Skeletal muscle tissue (tissue), 4 donors: ENCODE results near the gene FAF1. TPM values are rescaled to one million over a fixed set of nuclear protein-coding genes. Genes with fewer than 3 reads are reported as not detected.

Experiments
- H3K27ac ChIP-seq: one replicate; pipeline ENCODE4 v1.7.0; 2013; ENCODE audit warnings: mild to moderate bottlenecking, low read depth, low read length, inconsistent platforms
- H3K27me3 ChIP-seq, 3 donors: one replicate each; pipeline ENCODE4 v1.7.0; 2013; ENCODE audit warnings: low read length in 3 of 3; ENCODE audit not compliant: control insufficient read depth in 3 of 3, insufficient read depth in 3 of 3
- H3K36me3 ChIP-seq, 3 donors: one replicate each; pipeline ENCODE4 v1.7.0; 2013; ENCODE audit warnings: low read length in 3 of 3; ENCODE audit not compliant: control insufficient read depth in 3 of 3, insufficient read depth in 3 of 3
- H3K4me1 ChIP-seq, 3 donors: one replicate each; pipeline ENCODE4 v1.7.0; 2013; ENCODE audit warnings: low read length in 3 of 3, mild to moderate bottlenecking in 3 of 3; ENCODE audit not compliant: control insufficient read depth in 3 of 3, insufficient read depth in 3 of 3
- H3K4me3 ChIP-seq, 3 donors: one replicate each; pipeline ENCODE4 v1.7.0; 2013; ENCODE audit warnings: low read length in 3 of 3
- H3K9ac ChIP-seq, 3 donors: one replicate each; pipeline ENCODE4 v1.7.0; 2013; ENCODE audit warnings: low read length in 3 of 3, mild to moderate bottlenecking in 3 of 3, moderate library complexity in 2 of 3, low read depth in 1 of 3
- H3K9me3 ChIP-seq, 3 donors: one replicate each; pipeline ENCODE4 v1.7.0; 2013; ENCODE audit warnings: low read length in 3 of 3; ENCODE audit not compliant: control insufficient read depth in 3 of 3
- total RNA-seq: library from RNA; depleted of rRNA; stranded (reverse); fragments of >200 nt; gene quantifications from one replicate; pipeline ENCODE4 v1.2.3, GENCODE V29; 2014
- donor health status: Osteomylitis.

FAF1 gene
- total RNA-seq, 1 donor from 2014 or later = 41.2 TPM

DNA sequence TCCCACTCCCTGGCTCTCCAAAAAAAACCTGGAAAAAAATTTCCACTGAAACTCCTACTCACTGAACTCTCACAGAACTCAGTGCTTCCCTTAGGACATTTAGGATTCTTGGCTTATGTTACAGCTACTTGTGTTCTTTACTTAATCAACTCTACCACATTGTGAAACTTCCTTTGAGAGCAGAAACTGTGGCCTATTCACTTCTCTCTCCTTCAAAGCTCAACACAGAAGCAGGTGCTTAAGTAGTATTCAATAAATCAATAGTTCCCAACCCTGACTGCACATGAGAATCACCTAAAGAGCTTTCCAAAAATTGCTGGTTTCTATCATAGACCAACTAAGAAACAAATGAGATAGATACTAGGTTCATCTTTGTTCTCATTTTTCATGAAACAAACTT, 468.9 kb downstream of the FAF1 start:
- no peak overlapping the region for H3K4me3 ChIP-seq
- H3K9ac ChIP-seq = no peak overlapping the region
- H3K27ac ChIP-seq = no peak overlapping the region
- H3K27me3 ChIP-seq = no peaks in the 10 kb centered on the region
- no peaks in the 10 kb centered on the region for H3K4me1 ChIP-seq
- peaks cover 0 to 26% (median 19%) of the 10 kb centered on the region in 3 donors for H3K36me3 ChIP-seq
- H3K9me3 ChIP-seq = no peaks in the 10 kb centered on the region

- H3K4me3 ChIP-seq = no peak overlapping the region
- H3K36me3 ChIP-seq = peaks cover 0 to 28% (median 19%) of the 10 kb centered on the region in 3 donors
- H3K4me1 ChIP-seq = no peaks in the 10 kb centered on the region
- no peaks in the 10 kb centered on the region for H3K27me3 ChIP-seq
- H3K27ac ChIP-seq = no peak overlapping the region
- H3K9me3 ChIP-seq = no peaks in the 10 kb centered on the region
- no peak overlapping the region for H3K9ac ChIP-seq
Observed at GRCh38 chr1:50490640-50491039, 469.4 kb downstream of the FAF1 start.

DNA sequence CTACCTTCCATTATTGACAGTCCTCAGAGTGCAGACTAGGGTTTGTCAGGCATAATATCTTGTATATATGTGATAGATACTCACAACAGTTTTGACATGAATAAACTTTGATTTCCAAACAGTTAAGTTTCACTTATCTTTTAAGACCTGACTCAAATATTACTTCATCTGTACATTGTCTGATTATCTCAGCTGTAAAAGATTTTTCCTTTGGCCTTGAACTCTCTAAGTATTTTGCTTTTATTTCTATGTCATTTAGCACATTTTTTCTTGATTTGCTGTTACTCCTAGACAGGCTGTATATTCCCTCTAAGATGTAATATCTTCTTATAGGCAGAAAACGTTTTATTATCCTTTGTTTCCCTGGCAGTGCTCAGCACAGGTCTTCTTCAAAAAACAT, 471.2 kb downstream of the FAF1 start:
- Histone ChIP-seq H3K4me3 (no peak overlapping the region), H3K36me3 (peaks cover 0 to 27% (median 19%) of the 10 kb centered on the region in 3 donors), H3K4me1 (no peaks in the 10 kb centered on the region), H3K27me3 (no peaks in the 10 kb centered on the region), H3K9ac (no peak overlapping the region), H3K27ac (no peak overlapping the region), H3K9me3 (no peaks in the 10 kb centered on the region)

DNA sequence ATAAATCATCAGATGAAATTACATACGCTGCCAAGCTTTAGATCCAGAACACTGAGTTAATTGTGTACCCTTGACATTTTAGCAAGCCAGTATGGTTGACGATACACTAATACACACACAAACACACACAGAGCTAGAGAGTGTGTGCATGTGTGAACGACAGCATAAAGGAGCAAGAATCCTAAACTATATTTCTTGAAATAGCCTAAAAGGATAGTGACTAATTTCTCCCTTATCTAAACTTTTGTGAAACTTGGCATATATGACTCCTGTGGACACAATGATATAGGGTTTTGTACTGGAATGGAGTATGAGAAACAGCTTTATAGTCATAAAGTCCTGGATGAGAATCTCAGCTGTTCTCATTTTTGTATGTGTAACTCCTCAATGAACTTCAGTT, 471.7 kb downstream of the FAF1 start:
- H3K9me3 ChIP-seq = no peaks in the 10 kb centered on the region
- peaks cover 0 to 24% (median 19%) of the 10 kb centered on the region in 3 donors for H3K36me3 ChIP-seq
- no peaks in the 10 kb centered on the region for H3K4me1 ChIP-seq
- H3K9ac ChIP-seq = no peak overlapping the region
- H3K27ac ChIP-seq = no peak overlapping the region
- H3K27me3 ChIP-seq = no peaks in the 10 kb centered on the region
- no peak overlapping the region for H3K4me3 ChIP-seq

DNA sequence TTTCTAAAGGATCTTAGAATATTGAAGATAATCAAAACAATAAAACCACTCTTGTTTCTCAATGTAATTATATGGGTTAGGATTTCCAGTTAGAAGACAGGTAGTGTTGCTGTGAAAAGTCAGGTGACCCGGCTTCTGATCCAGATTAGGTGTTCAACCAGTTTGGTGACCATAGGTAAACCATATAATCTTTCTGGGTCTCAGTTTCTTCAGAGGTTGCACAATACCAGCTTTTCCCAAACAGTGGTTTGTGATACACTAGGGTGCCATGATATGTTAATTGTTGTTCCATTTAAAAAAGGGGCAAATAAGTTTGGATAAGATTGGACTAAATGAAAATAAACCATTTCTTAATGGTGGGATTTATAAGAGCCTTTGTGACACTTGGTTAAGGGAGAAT, 472.3 kb downstream of the FAF1 start:
- H3K27ac ChIP-seq = no peak overlapping the region
- no peaks in the 10 kb centered on the region for H3K27me3 ChIP-seq
- no peaks in the 10 kb centered on the region for H3K4me1 ChIP-seq
- peaks cover 0 to 24% (median 19%) of the 10 kb centered on the region in 3 donors for H3K36me3 ChIP-seq
- H3K4me3 ChIP-seq = no peak overlapping the region
- H3K9me3 ChIP-seq = no peaks in the 10 kb centered on the region
- no peak overlapping the region for H3K9ac ChIP-seq

GRCh38 chr1:50481142-50481736, 478.8 kb downstream of the FAF1 start:
- H3K27ac ChIP-seq = no peak overlapping the region
- no peaks in the 10 kb centered on the region for H3K9me3 ChIP-seq
- no peaks in the 10 kb centered on the region for H3K4me1 ChIP-seq
- H3K4me3 ChIP-seq = no peak overlapping the region
- H3K9ac ChIP-seq = no peak overlapping the region
- H3K36me3 ChIP-seq = peaks cover 0 to 3% (median 0%) of the 10 kb centered on the region in 3 donors
- H3K27me3 ChIP-seq = no peaks in the 10 kb centered on the region

- Histone ChIP-seq H3K4me1 (no peaks in the 10 kb centered on the region), H3K27ac (no peak overlapping the region), H3K9ac (no peak overlapping the region), H3K4me3 (no peak overlapping the region), H3K36me3 (peaks cover 7 to 18% (median 13%) of the 10 kb centered on the region in 3 donors), H3K27me3 (no peaks in the 10 kb centered on the region), H3K9me3 (no peaks in the 10 kb centered on the region)
Observed at GRCh38 chr1:50476800-50477199, 483.3 kb downstream of the FAF1 start.

GRCh38 chr1:50474859-50475809, 484.9 kb downstream of the FAF1 start:
- no peak overlapping the region for H3K9ac ChIP-seq
- H3K27ac ChIP-seq = no peak overlapping the region
- H3K4me3 ChIP-seq = no peak overlapping the region

DNA sequence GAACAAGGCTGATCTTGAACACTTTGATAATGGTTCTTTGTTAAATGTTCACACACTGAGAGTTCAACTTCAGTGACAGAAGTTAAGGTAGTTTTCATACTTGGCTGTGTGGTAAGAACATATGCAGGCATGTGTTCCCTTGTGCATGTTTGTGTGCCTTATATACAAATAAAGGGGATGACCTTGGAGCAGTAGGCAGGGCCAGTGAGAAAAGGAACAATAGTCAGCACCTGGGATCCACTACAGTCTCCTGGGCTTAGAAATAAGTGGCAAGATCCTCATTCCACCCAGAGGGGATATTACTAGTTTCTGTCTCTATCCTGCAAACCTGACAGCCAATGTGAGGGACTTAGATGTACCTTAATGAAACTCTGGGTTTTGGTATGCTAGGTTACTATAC, 486.6 kb downstream of the FAF1 start:
- no peaks in the 10 kb centered on the region for H3K27me3 ChIP-seq
- peaks cover 7 to 18% (median 13%) of the 10 kb centered on the region in 3 donors for H3K36me3 ChIP-seq
- H3K9me3 ChIP-seq = no peaks in the 10 kb centered on the region
- H3K4me3 ChIP-seq = no peak overlapping the region
- no peak overlapping the region for H3K27ac ChIP-seq
- no peak overlapping the region for H3K9ac ChIP-seq
- no peaks in the 10 kb centered on the region for H3K4me1 ChIP-seq

More at GRCh38 chr1:50474859-50475809, 484.9 kb downstream of the FAF1 start:
- Histone ChIP-seq H3K27me3 (no peaks in the 10 kb centered on the region), H3K4me1 (no peaks in the 10 kb centered on the region), H3K9me3 (no peaks in the 10 kb centered on the region), H3K36me3 (peaks cover 7 to 18% (median 13%) of the 10 kb centered on the region in 3 donors)

GRCh38 chr1:50471967-50472366, 488.1 kb downstream of the FAF1 start:
- H3K36me3 ChIP-seq = peaks cover 7 to 18% (median 13%) of the 10 kb centered on the region in 3 donors
- H3K9ac ChIP-seq = no peak overlapping the region
- H3K27ac ChIP-seq = no peak overlapping the region

More at GRCh38 chr1:50471967-50472366, 488.1 kb downstream of the FAF1 start:
- H3K27me3 ChIP-seq = no peaks in the 10 kb centered on the region
- H3K4me3 ChIP-seq = no peak overlapping the region
- no peaks in the 10 kb centered on the region for H3K9me3 ChIP-seq
- H3K4me1 ChIP-seq = no peaks in the 10 kb centered on the region
